GM21576 (cell line): ENCODE measurements around the gene EP300.
"Not testable (repeated sequence)": the region's sequence is repeated elsewhere in the genome, so short reads cannot be mapped to it uniquely, and the experiment has no call there.

ENCODE experiments used
- ATAC-seq: cut with Tn5 transposase; IDR thresholded peaks from one replicate; pipeline ENCODE4 v1.9.1; 2021; ENCODE audit warnings: mild to moderate bottlenecking, moderate library complexity; ENCODE audit not compliant: unreplicated experiment

Gene EP300

GRCh38 chr22:41078931-41079330, 13.5 kb upstream of the EP300 start:
- no peak for ATAC-seq

GRCh38 chr22:41085842-41086241, 6.5 kb upstream of the EP300 start:
- ATAC-seq = no peak

GRCh38 chr22:41091132-41092022, 1.0 kb upstream of the EP300 start:
- peak; percentile 49 for ATAC-seq

- ATAC-seq = no peak
Measured at GRCh38 chr22:41092847-41093411, 537 bp downstream of the EP300 start.

- no peak for ATAC-seq
Measured at GRCh38 chr22:41094041-41094593, 1.7 kb downstream of the EP300 start.

GRCh38 chr22:41096391-41096790, 4.0 kb downstream of the EP300 start:
- ATAC-seq = no peak

GRCh38 chr22:41096841-41097240, 4.4 kb downstream of the EP300 start:
- no peak for ATAC-seq

- no peak for ATAC-seq
Measured at GRCh38 chr22:41099036-41099435, 6.6 kb downstream of the EP300 start.

- no peak for ATAC-seq
Measured at GRCh38 chr22:41106122-41106968, 14.0 kb downstream of the EP300 start.

- not testable (repeated sequence) for ATAC-seq
Measured at GRCh38 chr22:41106969-41107325, 14.6 kb downstream of the EP300 start.

GRCh38 chr22:41110968-41111367, 18.6 kb downstream of the EP300 start:
- no peak for ATAC-seq

- no peak for ATAC-seq
Measured at GRCh38 chr22:41116342-41116741, 23.9 kb downstream of the EP300 start.

- no peak for ATAC-seq
Measured at GRCh38 chr22:41117127-41117965, 25.0 kb downstream of the EP300 start.

GRCh38 chr22:41123151-41123550, 30.8 kb downstream of the EP300 start:
- ATAC-seq = no peak

GRCh38 chr22:41124086-41124485, 31.7 kb downstream of the EP300 start:
- ATAC-seq = no peak

GRCh38 chr22:41127451-41127850, 35.1 kb downstream of the EP300 start:
- ATAC-seq = no peak

- ATAC-seq = no peak
Measured at GRCh38 chr22:41128606-41129005, 36.2 kb downstream of the EP300 start.

GRCh38 chr22:41132550-41132949, 40.2 kb downstream of the EP300 start:
- no peak for ATAC-seq

- ATAC-seq = no peak
Measured at GRCh38 chr22:41140365-41140957, 48.1 kb downstream of the EP300 start.

GRCh38 chr22:41145921-41146320, 53.5 kb downstream of the EP300 start:
- ATAC-seq = not testable (repeated sequence)
